ENCODE results near the gene SPSB1.

DNA sequence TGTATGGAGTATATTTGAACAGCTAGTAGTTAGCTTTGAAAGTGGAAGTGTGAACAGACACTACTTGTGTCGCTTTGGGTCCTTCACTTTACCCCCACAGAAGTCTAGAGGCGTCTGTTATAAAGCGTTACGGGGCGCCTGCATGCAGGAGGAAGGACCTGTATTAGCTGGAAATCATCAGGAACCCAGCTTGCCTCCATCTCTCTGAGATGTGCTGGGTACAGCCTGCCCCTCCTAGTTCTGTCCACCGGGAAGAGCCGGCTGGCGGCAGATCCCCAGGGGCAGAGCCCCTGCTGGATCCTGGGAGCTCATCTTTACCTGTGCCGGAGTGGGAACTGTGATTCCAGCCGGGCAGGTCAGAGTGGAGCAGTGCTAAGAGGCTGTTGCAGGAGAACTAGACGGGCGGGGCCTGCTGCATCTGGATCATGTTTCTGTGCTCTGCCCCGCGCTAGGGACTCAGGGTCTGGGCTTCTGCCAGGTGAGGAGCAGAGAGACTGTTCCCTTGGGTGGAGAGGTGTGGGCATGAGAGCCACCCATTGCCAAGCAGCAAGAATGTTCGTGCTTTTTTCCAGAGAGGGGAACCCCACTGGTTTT, 22.3 kb upstream of the SPSB1 start:
- TF ChIP-seq, protein P1, sequence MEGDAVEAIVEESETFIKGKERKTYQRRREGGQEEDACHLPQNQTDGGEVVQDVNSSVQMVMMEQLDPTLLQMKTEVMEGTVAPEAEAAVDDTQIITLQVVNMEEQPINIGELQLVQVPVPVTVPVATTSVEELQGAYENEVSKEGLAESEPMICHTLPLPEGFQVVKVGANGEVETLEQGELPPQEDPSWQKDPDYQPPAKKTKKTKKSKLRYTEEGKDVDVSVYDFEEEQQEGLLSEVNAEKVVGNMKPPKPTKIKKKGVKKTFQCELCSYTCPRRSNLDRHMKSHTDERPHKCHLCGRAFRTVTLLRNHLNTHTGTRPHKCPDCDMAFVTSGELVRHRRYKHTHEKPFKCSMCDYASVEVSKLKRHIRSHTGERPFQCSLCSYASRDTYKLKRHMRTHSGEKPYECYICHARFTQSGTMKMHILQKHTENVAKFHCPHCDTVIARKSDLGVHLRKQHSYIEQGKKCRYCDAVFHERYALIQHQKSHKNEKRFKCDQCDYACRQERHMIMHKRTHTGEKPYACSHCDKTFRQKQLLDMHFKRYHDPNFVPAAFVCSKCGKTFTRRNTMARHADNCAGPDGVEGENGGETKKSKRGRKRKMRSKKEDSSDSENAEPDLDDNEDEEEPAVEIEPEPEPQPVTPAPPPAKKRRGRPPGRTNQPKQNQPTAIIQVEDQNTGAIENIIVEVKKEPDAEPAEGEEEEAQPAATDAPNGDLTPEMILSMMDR (IDR thresholded peaks at IDR 0.05; ENCODE audit: low read length), result no peak
- TF ChIP-seq EZH2 (optimal IDR thresholded peaks at IDR 0.05; ENCODE audit: low read depth, low read length), result no peak
